PC-3 (cell line): ENCODE results near the gene METTL8.

Experiments used
- EZH2 ChIP-seq: fragments of 300-600 bp; sonication (generic); IDR thresholded peaks from one replicate; pipeline ENCODE4 v1.6.1; 2017; ENCODE audit warnings: antibody characterized with exemption, mild to moderate bottlenecking, low read length; ENCODE audit not compliant: unreplicated experiment
- TF ChIP-seq, protein P1 (sequence below): fragments of 300-600 bp; sonication (generic); conservative IDR thresholded peaks from 2 replicates; pipeline ENCODE4 v1.5.1; 2017; ENCODE audit warnings: antibody characterized with exemption, low read depth, mild to moderate bottlenecking, low read length

DNA sequence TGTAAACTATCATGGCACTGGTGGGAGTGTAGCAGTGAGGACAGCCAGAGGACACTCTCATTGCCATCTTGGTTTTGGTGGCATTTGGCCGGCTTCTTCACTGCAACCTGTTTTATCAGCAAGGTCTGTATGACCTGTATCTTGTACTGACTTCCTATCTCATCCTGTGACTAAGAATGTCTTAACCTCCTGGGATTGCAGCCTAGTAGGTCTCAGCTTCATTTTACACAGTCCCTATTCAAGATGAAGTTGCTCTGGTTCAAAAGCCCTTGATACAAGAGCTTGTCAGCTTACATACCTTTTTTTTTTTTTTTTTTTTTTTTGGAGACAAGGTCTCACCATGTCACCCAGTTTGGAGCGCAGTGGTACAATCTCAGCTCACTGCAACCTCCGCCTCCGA, 110.9 kb downstream of the METTL8 start:
- TF ChIP-seq, protein P1, sequence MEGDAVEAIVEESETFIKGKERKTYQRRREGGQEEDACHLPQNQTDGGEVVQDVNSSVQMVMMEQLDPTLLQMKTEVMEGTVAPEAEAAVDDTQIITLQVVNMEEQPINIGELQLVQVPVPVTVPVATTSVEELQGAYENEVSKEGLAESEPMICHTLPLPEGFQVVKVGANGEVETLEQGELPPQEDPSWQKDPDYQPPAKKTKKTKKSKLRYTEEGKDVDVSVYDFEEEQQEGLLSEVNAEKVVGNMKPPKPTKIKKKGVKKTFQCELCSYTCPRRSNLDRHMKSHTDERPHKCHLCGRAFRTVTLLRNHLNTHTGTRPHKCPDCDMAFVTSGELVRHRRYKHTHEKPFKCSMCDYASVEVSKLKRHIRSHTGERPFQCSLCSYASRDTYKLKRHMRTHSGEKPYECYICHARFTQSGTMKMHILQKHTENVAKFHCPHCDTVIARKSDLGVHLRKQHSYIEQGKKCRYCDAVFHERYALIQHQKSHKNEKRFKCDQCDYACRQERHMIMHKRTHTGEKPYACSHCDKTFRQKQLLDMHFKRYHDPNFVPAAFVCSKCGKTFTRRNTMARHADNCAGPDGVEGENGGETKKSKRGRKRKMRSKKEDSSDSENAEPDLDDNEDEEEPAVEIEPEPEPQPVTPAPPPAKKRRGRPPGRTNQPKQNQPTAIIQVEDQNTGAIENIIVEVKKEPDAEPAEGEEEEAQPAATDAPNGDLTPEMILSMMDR = no peak
- TF ChIP-seq EZH2 = no peak
